ENCODE measurements around the gene HMX2.

The HMX2 gene

DNA sequence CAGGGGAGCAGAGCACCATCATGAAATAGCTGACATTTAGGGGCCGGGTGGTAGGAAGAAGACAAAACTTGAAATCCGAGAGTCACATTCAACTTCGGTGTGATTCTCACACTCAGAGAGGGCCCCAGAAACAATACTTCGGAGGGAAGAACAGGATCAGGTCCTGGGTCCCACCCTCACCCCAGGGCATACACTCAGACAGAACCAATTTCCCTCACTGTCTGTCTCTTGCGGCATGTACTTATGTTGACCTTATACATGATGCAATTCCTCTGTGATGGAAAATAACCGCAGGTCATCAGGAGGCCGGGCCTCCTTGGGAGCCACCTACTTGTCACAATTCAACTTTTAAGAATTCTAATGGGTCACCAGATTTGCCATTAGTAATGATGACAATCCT lies 38.5 kb upstream of the HMX2 start:
- Histone ChIP-seq H3K4me3 (ENCODE audit: low read depth, low read length) (no peak overlapping the region), H3K27me3 (replicated peaks) (no peaks in the 10 kb centered on the region), H3K36me3 (replicated peaks) (no peaks in the 10 kb centered on the region), H3K27ac (no peak overlapping the region)
- TF ChIP-seq, protein P1, sequence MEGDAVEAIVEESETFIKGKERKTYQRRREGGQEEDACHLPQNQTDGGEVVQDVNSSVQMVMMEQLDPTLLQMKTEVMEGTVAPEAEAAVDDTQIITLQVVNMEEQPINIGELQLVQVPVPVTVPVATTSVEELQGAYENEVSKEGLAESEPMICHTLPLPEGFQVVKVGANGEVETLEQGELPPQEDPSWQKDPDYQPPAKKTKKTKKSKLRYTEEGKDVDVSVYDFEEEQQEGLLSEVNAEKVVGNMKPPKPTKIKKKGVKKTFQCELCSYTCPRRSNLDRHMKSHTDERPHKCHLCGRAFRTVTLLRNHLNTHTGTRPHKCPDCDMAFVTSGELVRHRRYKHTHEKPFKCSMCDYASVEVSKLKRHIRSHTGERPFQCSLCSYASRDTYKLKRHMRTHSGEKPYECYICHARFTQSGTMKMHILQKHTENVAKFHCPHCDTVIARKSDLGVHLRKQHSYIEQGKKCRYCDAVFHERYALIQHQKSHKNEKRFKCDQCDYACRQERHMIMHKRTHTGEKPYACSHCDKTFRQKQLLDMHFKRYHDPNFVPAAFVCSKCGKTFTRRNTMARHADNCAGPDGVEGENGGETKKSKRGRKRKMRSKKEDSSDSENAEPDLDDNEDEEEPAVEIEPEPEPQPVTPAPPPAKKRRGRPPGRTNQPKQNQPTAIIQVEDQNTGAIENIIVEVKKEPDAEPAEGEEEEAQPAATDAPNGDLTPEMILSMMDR (IDR thresholded peaks at IDR 0.05; ENCODE audit: low read depth, low read length, missing control alignments), result no peak
- no peak for DNase-seq
- in situ Hi-C loops (cut with HindIII; ENCODE audit: low pct_ligation_motif_present, low sequenced_read_pairs), result no loop called here

DNA sequence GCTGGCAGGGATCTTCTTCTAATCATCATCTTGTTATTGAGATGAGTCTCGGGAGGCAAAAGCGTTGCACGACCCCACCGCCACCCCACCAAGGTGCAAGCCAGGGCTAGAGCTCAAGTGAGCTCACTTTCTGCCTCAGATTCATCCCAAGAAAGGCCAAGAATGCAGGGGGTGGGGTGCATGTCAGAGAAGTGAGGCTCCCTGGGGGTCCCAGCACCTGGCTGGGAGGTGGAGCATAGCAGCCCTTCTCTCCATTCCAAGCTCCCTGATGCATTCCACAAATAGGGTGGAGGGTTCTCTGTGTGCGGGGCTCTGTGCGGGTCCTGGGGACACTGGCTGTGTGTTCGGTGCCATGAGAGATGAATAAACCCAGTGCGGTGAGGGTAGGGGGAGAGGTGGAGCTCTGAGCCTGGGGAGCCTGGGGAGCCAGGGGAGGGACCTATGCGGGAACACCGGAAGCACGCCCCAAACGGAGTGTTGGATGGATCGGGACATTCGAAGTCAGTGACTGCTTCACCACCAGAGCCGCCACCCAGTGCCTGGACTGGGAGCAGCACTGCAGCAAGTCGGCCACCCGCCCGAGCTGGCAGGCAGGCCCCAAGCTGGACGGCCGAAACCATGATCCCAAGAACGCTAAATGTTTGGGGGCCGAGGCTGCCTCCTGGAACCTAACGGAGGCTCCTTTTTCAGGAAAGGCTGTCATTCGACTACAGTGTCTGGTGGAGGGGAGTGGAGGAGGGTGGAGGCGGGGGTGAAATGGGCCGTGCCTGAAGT lies 30.1 kb upstream of the HMX2 start:
- peaks cover 10% of the 10 kb centered on the region for H3K27me3 ChIP-seq (replicated peaks)
- H3K36me3 ChIP-seq (replicated peaks), result no peaks in the 10 kb centered on the region
- TF ChIP-seq, protein P1 (IDR thresholded peaks at IDR 0.05; ENCODE audit: low read depth, low read length, missing control alignments), result no peak
- in situ Hi-C loops (cut with HindIII; ENCODE audit: low pct_ligation_motif_present, low sequenced_read_pairs), result no loop called here
- no peak overlapping the region for H3K4me3 ChIP-seq (ENCODE audit: low read depth, low read length)
- no peak overlapping the region for H3K27ac ChIP-seq
- DNase-seq, result no peak

DNA sequence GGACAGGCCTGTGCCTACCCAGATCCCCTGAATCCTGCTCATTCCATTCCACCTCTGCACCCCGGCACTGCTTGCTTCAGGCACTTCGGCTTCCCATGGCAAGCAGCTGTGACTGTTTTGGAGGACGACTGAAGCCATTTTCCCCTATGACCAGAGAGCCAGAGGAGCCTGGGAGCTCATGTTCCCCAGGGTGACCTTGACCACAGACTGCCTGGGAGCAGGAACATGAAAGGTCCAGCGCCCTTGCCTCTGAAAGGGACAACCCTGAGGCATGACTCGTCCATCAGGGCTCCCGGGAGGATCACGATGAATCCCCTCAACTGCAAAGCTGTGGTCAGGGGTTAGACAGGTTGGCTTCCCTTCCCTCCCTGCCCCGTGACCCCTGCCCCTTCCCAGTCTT lies 28.9 kb upstream of the HMX2 start:
- TF ChIP-seq, protein P1 (IDR thresholded peaks at IDR 0.05; ENCODE audit: low read depth, low read length, missing control alignments), result no peak
- no peaks in the 10 kb centered on the region for H3K36me3 ChIP-seq (replicated peaks)
- H3K27me3 ChIP-seq (replicated peaks), result peaks cover 10% of the 10 kb centered on the region
- no peak overlapping the region for H3K4me3 ChIP-seq (ENCODE audit: low read depth, low read length)
- DNase-seq, result no peak
- in situ Hi-C loops (cut with HindIII; ENCODE audit: low pct_ligation_motif_present, low sequenced_read_pairs), result no loop called here
- H3K27ac ChIP-seq, result no peak overlapping the region

DNA sequence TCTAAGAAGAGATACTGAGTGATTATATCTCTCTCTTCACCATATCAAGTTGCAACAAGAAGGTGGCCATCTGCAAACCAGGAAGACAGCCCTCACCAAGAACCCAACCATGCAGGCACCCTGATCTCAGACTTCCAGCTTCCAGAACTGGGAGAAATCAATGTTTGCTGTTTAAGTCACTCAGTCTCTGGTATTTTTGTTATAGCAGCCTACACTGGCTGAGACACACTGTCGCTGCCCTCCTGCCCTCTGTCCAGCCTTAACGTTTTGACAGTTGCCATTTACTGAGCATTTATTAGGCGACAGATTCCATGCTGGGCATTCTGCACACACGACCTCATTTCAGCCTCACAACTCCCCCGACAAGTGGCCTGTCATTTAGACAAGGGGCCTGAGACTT lies 21.7 kb upstream of the HMX2 start:
- Histone ChIP-seq H3K4me3 (ENCODE audit: low read depth, low read length) (no peak overlapping the region), H3K27me3 (replicated peaks) (peaks cover 7% of the 10 kb centered on the region), H3K27ac (no peak overlapping the region), H3K36me3 (replicated peaks) (no peaks in the 10 kb centered on the region)
- TF ChIP-seq, protein P1 (IDR thresholded peaks at IDR 0.05; ENCODE audit: low read depth, low read length, missing control alignments), result no peak
- no peak for DNase-seq
- in situ Hi-C loops (cut with HindIII; ENCODE audit: low pct_ligation_motif_present, low sequenced_read_pairs), result no loop called here

DNA sequence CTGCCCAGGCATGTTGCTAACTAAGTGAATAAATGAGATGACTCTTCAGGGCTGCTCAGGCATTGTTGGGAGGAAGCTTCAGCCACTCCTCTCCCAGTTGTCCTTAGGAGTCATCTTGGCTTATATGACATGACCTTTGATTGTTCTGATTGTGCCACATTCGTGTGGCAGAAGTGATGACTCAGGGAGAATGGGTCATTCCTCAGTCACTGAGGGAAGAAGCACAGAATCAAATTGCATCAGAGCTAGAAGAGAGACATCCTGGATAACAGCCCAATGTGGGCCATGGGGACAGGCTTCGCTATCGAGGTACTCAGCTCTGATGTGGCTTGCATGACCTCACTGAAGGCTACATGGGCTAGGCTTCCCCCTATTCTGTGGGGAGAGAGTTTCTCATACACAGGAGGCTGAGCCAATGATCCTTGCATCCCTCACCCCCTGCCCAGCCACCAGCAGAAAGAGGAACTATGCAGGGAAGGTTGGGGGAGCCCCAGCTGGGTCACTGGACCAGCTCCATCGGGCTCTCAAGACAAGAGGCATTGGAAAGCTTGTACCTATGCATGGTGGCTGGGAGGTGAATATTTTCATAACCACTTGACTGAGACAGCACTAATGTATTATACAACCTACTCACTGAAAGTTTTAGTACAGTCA lies 18.2 kb upstream of the HMX2 start:
- Histone ChIP-seq H3K4me3 (ENCODE audit: low read depth, low read length) (no peak overlapping the region), H3K36me3 (replicated peaks) (no peaks in the 10 kb centered on the region), H3K27ac (no peak overlapping the region), H3K27me3 (replicated peaks) (peaks cover 39% of the 10 kb centered on the region)
- in situ Hi-C loops (cut with HindIII; ENCODE audit: low pct_ligation_motif_present, low sequenced_read_pairs), result no loop called here
- TF ChIP-seq, protein P1 (IDR thresholded peaks at IDR 0.05; ENCODE audit: low read depth, low read length, missing control alignments), result no peak
- DNase-seq, result no peak

All from brain microvascular endothelial cell (primary cell).